K562 (cell line): Measurements from ENCODE around the gene PIGX. TPM values are rescaled to one million over a fixed set of nuclear protein-coding genes. Genes with fewer than 3 reads are reported as not detected.
A peak's percentile ranks its signal among the peaks of the same experiment; 100 is the strongest.

ENCODE experiments used
- CXXC5 ChIP-seq: fragments of 250-450 bp; sonication (Bioruptor Pico); IDR thresholded peaks from 2 replicates; pipeline ENCODE4 v1.8.0; 2022; ENCODE audit warnings: inconsistent platforms, mild to moderate bottlenecking, moderate library complexity
- DACH1 ChIP-seq: fragments of 450-650 bp; IDR thresholded peaks from 2 replicates; pipeline ENCODE4 v1.6.1; 2018; ENCODE audit not compliant: partially characterized antibody
- EGR1 ChIP-seq: fragments of 450-650 bp; conservative IDR thresholded peaks from 2 replicates; pipeline ENCODE4 v1.6.1; 2017; ENCODE audit warnings: mild to moderate bottlenecking
- FOXK2 ChIP-seq, 2 experiments: fragments of 450-650 bp; IDR thresholded peaks in 1 of 2; conservative IDR thresholded peaks in 1 of 2; 2 replicates each; pipeline ENCODE4 v1.6.1; 2016; ENCODE audit warnings: low read depth in 2 of 2, mild to moderate bottlenecking in 1 of 2
- KDM5B ChIP-seq: fragments of 200-600 bp; sonication (generic); IDR thresholded peaks from 2 replicates; pipeline ENCODE4 v1.6.1; 2012; ENCODE audit warnings: low read depth, mild to moderate bottlenecking, moderate library complexity, low read length, control low read depth, inconsistent platforms; ENCODE audit not compliant: insufficient replicate concordance
- MAZ ChIP-seq, 2 experiments: fragments of 450-650 bp in 1 of 2; sonication (generic) in 1 of 2; formaldehyde crosslinking; IDR thresholded peaks in 1 of 2; conservative IDR thresholded peaks in 1 of 2; 2 replicates each; pipeline versions ENCODE4 v1.4.0 to v1.5.0; 2020; ENCODE audit warnings: mild to moderate bottlenecking in 1 of 2, missing genetic modification reagents in 1 of 2
- REST ChIP-seq, 2 experiments: fragments of 450-650 bp; formaldehyde crosslinking in 1 of 2; IDR thresholded peaks; 2 replicates each; pipeline versions ENCODE4 v1.4.0 to v1.6.1; 2014 to 2020; ENCODE audit warnings: mild to moderate bottlenecking in 2 of 2, borderline replicate concordance in 1 of 2, low read depth in 1 of 2
- SIN3A ChIP-seq, 2 experiments: fragments of 150-350 bp in 1 of 2; IDR thresholded peaks; 2 replicates each; pipeline ENCODE4 v1.6.1; 2011 to 2016; ENCODE audit warnings: borderline replicate concordance in 2 of 2, low read depth in 2 of 2, low read length in 2 of 2, mild to moderate bottlenecking in 2 of 2, moderate library complexity in 2 of 2; ENCODE audit not compliant: control insufficient read depth in 1 of 2
- TBP ChIP-seq: optimal IDR thresholded peaks from 2 replicates; pipeline ENCODE3; 2011; ENCODE audit warnings: low read depth, low read length, improper control_type of control experiment
- ZBTB7A ChIP-seq: IDR thresholded peaks from 2 replicates; pipeline ENCODE4 v1.6.1; 2011; ENCODE audit warnings: low read depth, mild to moderate bottlenecking, low read length, moderate library complexity, borderline replicate concordance; ENCODE audit not compliant: control insufficient read depth
- ZFX ChIP-seq: sonication (generic); formaldehyde crosslinking; IDR thresholded peaks from 2 replicates; pipeline ENCODE4 v1.8.0; 2022; ENCODE audit warnings: mild to moderate bottlenecking, missing genetic modification reagents, moderate library complexity
- ZNF12 ChIP-seq: sonication (generic); formaldehyde crosslinking; IDR thresholded peaks from 2 replicates; pipeline ENCODE4 v1.4.0; 2020; ENCODE audit warnings: mild to moderate bottlenecking, missing genetic modification reagents
- polyA plus RNA-seq, 8 experiments: library from polyadenylated mRNA; depleted of rRNA in 4 of 8; stranded (reverse) in 5 of 8; unstranded in 3 of 8; fragments of >200 nt; fragmentation: Nextera tagmentation in 2 of 8; fragmentation: Illumina TruSeq in 1 of 8; extraction: Ambion mirVana in 2 of 8; extraction: Trizol in 1 of 8; gene quantifications; 2 replicates each; pipeline versions ENCODE4 v1.2.1 to v1.2.3, GENCODE V29; 2011 to 2014; ENCODE audit warnings: inconsistent platforms in 1 of 8, missing spikeins in 1 of 8
- total RNA-seq, 7 experiments: library from RNA; depleted of rRNA in 6 of 7; stranded (reverse); fragments of >200 nt in 6 of 7; fragmentation: Illumina TruSeq in 2 of 7; extraction: Trizol in 2 of 7; gene quantifications; 2 replicates each; pipeline versions ENCODE4 v1.2.1 to v1.2.3, GENCODE V29; 2011 to 2021; ENCODE audit warnings: low replicate concordance in 1 of 7
- TF ChIP-seq, protein P1 (sequence below): sonication (generic); formaldehyde crosslinking; IDR thresholded peaks from 2 replicates; pipeline ENCODE4 v1.8.1; 2023; ENCODE audit warnings: mild to moderate bottlenecking, missing genetic modification reagents, moderate library complexity

The PIGX gene
- total and polyA plus RNA-seq, 9 of the 15 experiments (the other 6 are each of a cell fraction or from before 2014, with no cell fraction given) = 3.7 to 36.3 (median 26.9) TPM

DNA sequence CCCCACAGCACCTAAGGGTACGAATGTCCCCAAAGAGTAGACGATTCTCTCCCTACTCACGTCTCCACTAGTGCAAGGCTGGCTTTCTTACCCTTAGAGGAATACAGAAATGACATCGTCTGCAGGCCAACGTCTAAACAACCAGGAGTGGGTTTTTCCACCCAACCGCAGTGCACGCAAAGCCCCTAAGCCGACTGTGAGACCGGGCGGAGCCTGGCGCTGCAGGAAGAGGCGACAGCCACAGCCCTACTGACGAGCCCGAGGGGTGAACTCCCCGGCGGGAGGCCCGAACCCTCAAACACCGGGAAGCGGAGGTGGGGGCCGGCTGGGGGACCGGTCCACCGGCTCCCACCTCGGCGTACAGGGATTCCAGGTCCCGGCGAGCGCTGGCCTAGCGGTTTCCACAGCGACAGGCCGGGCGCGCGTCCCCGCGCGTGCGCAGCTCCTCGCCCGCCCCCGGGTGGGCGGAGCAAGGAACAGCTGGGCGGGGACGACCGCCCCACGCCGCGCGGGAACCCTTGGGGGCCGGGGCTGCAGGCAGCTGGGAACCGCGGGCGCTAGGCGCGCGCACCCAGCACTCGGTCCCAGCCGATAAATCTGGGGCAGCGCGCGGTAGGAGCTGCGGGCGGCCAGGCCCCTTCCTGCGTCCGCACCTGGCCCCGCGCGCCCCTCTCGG, at the start of gene PIGX, which contains the start of gene CEP19 (continued):
- TF ChIP-seq REST (IDR thresholded peaks at IDR 0.05; ENCODE audit: borderline replicate concordance) (no peak), REST (CRISPR knock-in tag; IDR thresholded peaks at IDR 0.05; ENCODE audit: low read depth) (peak; percentile 79), TBP (peak; percentile 49), DACH1 (peak; percentile 80), MAZ (CRISPR knock-in tag; conservative IDR thresholded peaks at IDR 0.05 in 1 of 2, IDR thresholded peaks at IDR 0.05 in 1 of 2) (peak; percentile 57 to 78), FOXK2 (conservative IDR thresholded peaks at IDR 0.05 in 1 of 2, IDR thresholded peaks at IDR 0.05 in 1 of 2; ENCODE audit: low read depth in 2 of 2) (no peak), EGR1 (peak; percentile 88), SIN3A (IDR thresholded peaks at IDR 0.05; ENCODE audit: borderline replicate concordance in 2 of 2, control insufficient read depth in 1 of 2, low read depth in 2 of 2, low read length in 2 of 2) (peak; percentile 42 to 72; a peak in 2 of 4 replicates), ZBTB7A (peak; percentile 66; the same call in 1 of the 2 replicates), CXXC5 (CRISPR knock-in tag) (peak; percentile 91), ZFX (CRISPR knock-in tag) (peak; percentile 78; the same call in 1 of the 2 replicates), KDM5B (peak; percentile 57), ZNF12 (CRISPR knock-in tag) (no peak)
- TF ChIP-seq, protein P1, sequence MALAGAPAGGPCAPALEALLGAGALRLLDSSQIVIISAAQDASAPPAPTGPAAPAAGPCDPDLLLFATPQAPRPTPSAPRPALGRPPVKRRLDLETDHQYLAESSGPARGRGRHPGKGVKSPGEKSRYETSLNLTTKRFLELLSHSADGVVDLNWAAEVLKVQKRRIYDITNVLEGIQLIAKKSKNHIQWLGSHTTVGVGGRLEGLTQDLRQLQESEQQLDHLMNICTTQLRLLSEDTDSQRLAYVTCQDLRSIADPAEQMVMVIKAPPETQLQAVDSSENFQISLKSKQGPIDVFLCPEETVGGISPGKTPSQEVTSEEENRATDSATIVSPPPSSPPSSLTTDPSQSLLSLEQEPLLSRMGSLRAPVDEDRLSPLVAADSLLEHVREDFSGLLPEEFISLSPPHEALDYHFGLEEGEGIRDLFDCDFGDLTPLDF (CRISPR knock-in tag) = peak; percentile 36; the same call in 1 of the 2 replicates
